ENCODE results near the gene PHRF1. TPM values are rescaled to one million over a fixed set of nuclear protein-coding genes. Genes with fewer than 3 reads are reported as not detected.

PHRF1 gene
- total RNA-seq, 1 donor from 2014 or later = 38.3 TPM

- H3K79me2 ChIP-seq (ENCODE audit: insufficient read depth, low read length) = no peaks in the 10 kb centered on the region
- H3K4me2 ChIP-seq (ENCODE audit: low read length) = no peak overlapping the region
- no peak for DNase-seq (ENCODE audit: low read depth)
- H3K4me3 ChIP-seq (ENCODE audit: insufficient read depth, low read depth, low read length) = no peak overlapping the region
- Mint-ChIP-seq H3K36me3 (ENCODE audit: low read depth, unreplicated experiment) (peaks cover 19% of the 10 kb centered on the region), H3K4me1 (ENCODE audit: low read depth, unreplicated experiment) (no peaks in the 10 kb centered on the region), H3K27me3 (ENCODE audit: low read depth, unreplicated experiment) (no peaks in the 10 kb centered on the region), H3K9me3 (ENCODE audit: unreplicated experiment) (no peaks in the 10 kb centered on the region), H3K27ac (ENCODE audit: unreplicated experiment) (no peak overlapping the region), H3K4me3 (ENCODE audit: unreplicated experiment) (peak overlapping the region; percentile 4)
- H2AFZ ChIP-seq (ENCODE audit: low read depth, low read length) = no peak overlapping the region
- no peak overlapping the region for H3K9ac ChIP-seq (ENCODE audit: low read length)
- TF ChIP-seq EZH2 (IDR thresholded peaks at IDR 0.05; ENCODE audit: insufficient read depth, low read length) (no peak), CTCF (IDR thresholded peaks at IDR 0.05; ENCODE audit: insufficient read depth, low read depth, low read length) (no peak)
- no peaks in the 10 kb centered on the region for H3K4me1 ChIP-seq (ENCODE audit: insufficient read depth, low read length)
- H3K27me3 ChIP-seq (ENCODE audit: insufficient read depth, low read length) = no peaks in the 10 kb centered on the region
- H4K20me1 ChIP-seq (ENCODE audit: insufficient read depth, low read length) = peaks cover 19% of the 10 kb centered on the region
- no peaks in the 10 kb centered on the region for H3K36me3 ChIP-seq (ENCODE audit: insufficient read depth, low read length)
- no peak for FAIRE-seq
- H3K9me3 ChIP-seq (ENCODE audit: insufficient read depth, low read depth, low read length) = no peaks in the 10 kb centered on the region
- H3K27ac ChIP-seq (ENCODE audit: low read depth, low read length) = no peak overlapping the region
Measured at GRCh38 chr11:657691-658126, 81.4 kb downstream of the PHRF1 start.

DNA sequence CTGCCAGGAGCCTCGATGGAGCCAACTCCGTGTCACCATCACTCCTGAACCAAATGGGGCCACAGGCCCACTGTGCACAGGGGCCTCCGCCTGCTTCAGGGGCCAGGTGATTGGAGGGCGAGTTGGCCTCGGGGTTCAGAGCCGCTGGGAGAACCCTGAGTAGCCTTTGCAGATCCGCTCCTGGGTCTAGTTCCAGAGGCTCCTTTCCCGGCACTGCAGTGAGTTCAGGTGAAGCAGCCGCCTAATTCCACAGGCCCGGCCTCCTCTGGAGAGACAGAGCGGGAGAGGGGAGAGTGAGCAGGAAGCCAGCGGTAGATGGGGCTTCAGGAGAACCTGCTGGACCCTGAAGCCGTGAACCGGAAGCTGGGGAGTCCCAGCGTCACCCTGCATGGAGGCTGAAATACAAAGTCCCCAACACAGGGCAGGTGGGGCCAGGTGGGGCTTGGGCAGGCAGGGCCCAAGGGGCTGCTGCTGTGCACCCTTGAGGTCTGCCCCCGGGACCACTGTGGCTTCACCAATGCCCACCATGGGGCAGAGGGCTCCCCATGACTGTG is 83.3 kb downstream of the PHRF1 start:
- H3K9me3 Mint-ChIP-seq (ENCODE audit: unreplicated experiment) = no peaks in the 10 kb centered on the region
- Histone ChIP-seq H3K36me3 (ENCODE audit: insufficient read depth, low read length) (no peaks in the 10 kb centered on the region), H3K79me2 (ENCODE audit: insufficient read depth, low read length) (no peaks in the 10 kb centered on the region), H4K20me1 (ENCODE audit: insufficient read depth, low read length) (peaks cover 30% of the 10 kb centered on the region), H3K27me3 (ENCODE audit: insufficient read depth, low read length) (no peaks in the 10 kb centered on the region), H3K27ac (ENCODE audit: low read depth, low read length) (no peak overlapping the region), H3K9me3 (ENCODE audit: insufficient read depth, low read depth, low read length) (no peaks in the 10 kb centered on the region), H2AFZ (ENCODE audit: low read depth, low read length) (no peak overlapping the region), H3K4me2 (ENCODE audit: low read length) (no peak overlapping the region), H3K4me3 (ENCODE audit: insufficient read depth, low read depth, low read length) (no peak overlapping the region), H3K4me1 (ENCODE audit: insufficient read depth, low read length) (no peaks in the 10 kb centered on the region), H3K9ac (ENCODE audit: low read length) (no peak overlapping the region)
- H3K4me3 Mint-ChIP-seq (ENCODE audit: unreplicated experiment) = no peak overlapping the region
- no peak for TF ChIP-seq EZH2 (IDR thresholded peaks at IDR 0.05; ENCODE audit: insufficient read depth, low read length)
- TF ChIP-seq CTCF (IDR thresholded peaks at IDR 0.05; ENCODE audit: insufficient read depth, low read depth, low read length) = no peak
- DNase-seq (ENCODE audit: low read depth) (no peak), FAIRE-seq (no peak)
- no peak overlapping the region for H3K27ac Mint-ChIP-seq (ENCODE audit: unreplicated experiment)
- peaks cover 25% of the 10 kb centered on the region for H3K36me3 Mint-ChIP-seq (ENCODE audit: low read depth, unreplicated experiment)
- H3K27me3 Mint-ChIP-seq (ENCODE audit: low read depth, unreplicated experiment) = no peaks in the 10 kb centered on the region
- no peaks in the 10 kb centered on the region for H3K4me1 Mint-ChIP-seq (ENCODE audit: low read depth, unreplicated experiment)

DNA sequence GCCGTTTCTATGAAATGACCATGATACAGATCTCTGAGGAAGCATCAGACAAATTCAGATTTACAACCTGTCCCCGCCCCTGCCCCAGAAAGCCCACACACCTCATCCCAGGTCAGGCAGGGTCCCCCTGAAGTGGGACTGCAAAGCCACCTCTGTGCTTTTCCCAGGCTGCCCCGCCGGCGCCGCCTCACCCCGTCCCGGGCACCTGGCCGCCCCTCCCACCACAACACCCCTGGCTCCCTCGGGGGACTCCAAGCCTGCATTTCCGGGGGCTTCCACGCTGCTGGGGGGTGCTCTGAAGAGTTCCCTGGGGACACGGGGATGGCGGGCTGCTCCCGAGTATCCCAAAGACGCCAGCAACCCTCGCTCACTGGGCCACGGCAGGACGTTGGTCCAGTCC is 84.0 kb downstream of the PHRF1 start:
- Histone ChIP-seq H3K4me1 (ENCODE audit: insufficient read depth, low read length) (no peaks in the 10 kb centered on the region), H3K9ac (ENCODE audit: low read length) (no peak overlapping the region), H3K79me2 (ENCODE audit: insufficient read depth, low read length) (no peaks in the 10 kb centered on the region), H3K36me3 (ENCODE audit: insufficient read depth, low read length) (no peaks in the 10 kb centered on the region), H3K9me3 (ENCODE audit: insufficient read depth, low read depth, low read length) (no peaks in the 10 kb centered on the region), H3K4me3 (ENCODE audit: insufficient read depth, low read depth, low read length) (no peak overlapping the region), H3K27ac (ENCODE audit: low read depth, low read length) (no peak overlapping the region), H2AFZ (ENCODE audit: low read depth, low read length) (no peak overlapping the region), H3K27me3 (ENCODE audit: insufficient read depth, low read length) (no peaks in the 10 kb centered on the region), H4K20me1 (ENCODE audit: insufficient read depth, low read length) (peaks cover 30% of the 10 kb centered on the region), H3K4me2 (ENCODE audit: low read length) (no peak overlapping the region)
- Mint-ChIP-seq H3K4me1 (ENCODE audit: low read depth, unreplicated experiment) (peaks cover under 1% of the 10 kb centered on the region), H3K36me3 (ENCODE audit: low read depth, unreplicated experiment) (peaks cover 24% of the 10 kb centered on the region), H3K27ac (ENCODE audit: unreplicated experiment) (no peak overlapping the region), H3K27me3 (ENCODE audit: low read depth, unreplicated experiment) (no peaks in the 10 kb centered on the region), H3K9me3 (ENCODE audit: unreplicated experiment) (no peaks in the 10 kb centered on the region), H3K4me3 (ENCODE audit: unreplicated experiment) (no peak overlapping the region)
- no peak for TF ChIP-seq EZH2 (IDR thresholded peaks at IDR 0.05; ENCODE audit: insufficient read depth, low read length)
- TF ChIP-seq CTCF (IDR thresholded peaks at IDR 0.05; ENCODE audit: insufficient read depth, low read depth, low read length) = no peak
- DNase-seq (ENCODE audit: low read depth) = no peak
- FAIRE-seq = no peak
